Stomach (tissue), 9 donors: Measurements from ENCODE around the gene ATP9B. TPM values are rescaled to one million over a fixed set of nuclear protein-coding genes. Genes with fewer than 3 reads are reported as not detected.
A peak's percentile ranks its signal among the peaks of the same experiment; 100 is the strongest.

Experiments used
- DNase-seq, 2 donors: peaks; one replicate each; pipeline versions ENCODE4 v3.0.0 to v3.0.0-alpha.2; 2013 to 2019
- H3K27ac ChIP-seq, 5 donors: fragments of 200-600 bp in 4 of 5; sonication (generic) in 4 of 5; one replicate each; pipeline ENCODE4 v1.5.1; 2013 to 2019; ENCODE audit warnings: mild to moderate bottlenecking in 1 of 5, moderate library complexity in 1 of 5
- H3K27me3 ChIP-seq, 3 donors: fragments of 200-600 bp; sonication (generic); one replicate each; pipeline ENCODE4 v1.5.1; 2017 to 2019; ENCODE audit warnings: mixed run types in 1 of 3
- H3K36me3 ChIP-seq, 4 donors: fragments of 200-600 bp; sonication (generic); 1 replicate in 3 of 4; 2 replicates in 1 of 4; pipeline ENCODE4 v1.5.1; 2016 to 2019
- H3K4me1 ChIP-seq, 4 donors: fragments of 200-600 bp; sonication (generic); one replicate each; pipeline ENCODE4 v1.5.1; 2016 to 2019
- H3K4me3 ChIP-seq, 4 donors: fragments of 200-600 bp; sonication (generic) in 3 of 4; one replicate each; pipeline ENCODE4 v1.5.1; 2016 to 2019; ENCODE audit warnings: mild to moderate bottlenecking in 1 of 4
- H3K9me3 ChIP-seq, 4 donors: fragments of 200-600 bp; sonication (generic); one replicate each; pipeline ENCODE4 v1.5.1; 2016 to 2019
- EP300 ChIP-seq: sonication (generic); formaldehyde crosslinking; IDR thresholded peaks from one replicate; pipeline ENCODE4 v1.6.1; 2017; ENCODE audit warnings: antibody characterized with exemption
- POLR2A ChIP-seq, 4 donors: fragments of 450-650 bp; IDR thresholded peaks; one replicate each; pipeline ENCODE4 v1.6.1; 2016; ENCODE audit warnings: antibody characterized with exemption in 4 of 4, control low read depth in 2 of 4, mild to moderate bottlenecking in 1 of 4, moderate library complexity in 1 of 4
- POLR2AphosphoS5 ChIP-seq, 3 donors: sonication (generic); formaldehyde crosslinking; IDR thresholded peaks; one replicate each; pipeline ENCODE4 v1.6.1; 2016; ENCODE audit warnings: antibody characterized with exemption in 3 of 3
- WGBS, 5 donors: extraction: QIAGEN DNeasy Blood & Tissue Kit in 3 of 5; methylation state at CpG; one replicate each; pipeline versions ENCODE4 v1.1.5 to v1.1.7; 2013 to 2018; 5-methylcytosine and 5-hydroxymethylcytosine counted together
- intact Hi-C: fragments of 100-400 bp; cut with DNase I; formaldehyde crosslinking; loops from one replicate; pipeline ENCODE4 v1.15.1; 2023; ENCODE audit warnings: low total_unique reads
- polyA plus RNA-seq, 3 donors: library from polyadenylated mRNA; stranded (reverse); fragments of 200-250 nt; gene quantifications; one replicate each; pipeline ENCODE4 v1.2.3, GENCODE V29; 2013
- total RNA-seq, 5 donors: library from RNA; depleted of rRNA; stranded (reverse); fragments of >200 nt; gene quantifications; one replicate each; pipeline versions ENCODE4 v1.1.0 to v1.2.3, GENCODE V29; 2014 to 2016
- TF ChIP-seq, protein P1 (sequence below), 7 experiments: fragments of 450-650 bp in 4 of 7; fragments of 200-600 bp in 3 of 7; sonication (generic) in 3 of 7; IDR thresholded peaks; one replicate each; pipeline ENCODE4 v1.5.1; 2016 to 2019; ENCODE audit warnings: antibody characterized with exemption in 7 of 7, control low read depth in 2 of 7, mild to moderate bottlenecking in 1 of 7
- donor health status: healthy with polysubstance abuse.
- donor health status: Bipolar disorder and iron deficiency.
- donor health status: healthy.

ATP9B gene
- total and polyA plus RNA-seq, 8 donors, result 10.6 to 128 (median 34.9) TPM

- no peak for DNase-seq
- intact Hi-C loops, result no loop called here
- peaks cover 19 to 77% (median 71%) of the 10 kb centered on the region in 4 donors for H3K36me3 ChIP-seq
- H3K4me1 ChIP-seq, result no peaks in the 10 kb centered on the region
- H3K9me3 ChIP-seq, result no peaks in the 10 kb centered on the region
- TF ChIP-seq POLR2A (IDR thresholded peaks at IDR 0.05) (no peak), EP300 (no peak), POLR2AphosphoS5 (IDR thresholded peaks at IDR 0.05) (no peak)
- TF ChIP-seq, protein P1, sequence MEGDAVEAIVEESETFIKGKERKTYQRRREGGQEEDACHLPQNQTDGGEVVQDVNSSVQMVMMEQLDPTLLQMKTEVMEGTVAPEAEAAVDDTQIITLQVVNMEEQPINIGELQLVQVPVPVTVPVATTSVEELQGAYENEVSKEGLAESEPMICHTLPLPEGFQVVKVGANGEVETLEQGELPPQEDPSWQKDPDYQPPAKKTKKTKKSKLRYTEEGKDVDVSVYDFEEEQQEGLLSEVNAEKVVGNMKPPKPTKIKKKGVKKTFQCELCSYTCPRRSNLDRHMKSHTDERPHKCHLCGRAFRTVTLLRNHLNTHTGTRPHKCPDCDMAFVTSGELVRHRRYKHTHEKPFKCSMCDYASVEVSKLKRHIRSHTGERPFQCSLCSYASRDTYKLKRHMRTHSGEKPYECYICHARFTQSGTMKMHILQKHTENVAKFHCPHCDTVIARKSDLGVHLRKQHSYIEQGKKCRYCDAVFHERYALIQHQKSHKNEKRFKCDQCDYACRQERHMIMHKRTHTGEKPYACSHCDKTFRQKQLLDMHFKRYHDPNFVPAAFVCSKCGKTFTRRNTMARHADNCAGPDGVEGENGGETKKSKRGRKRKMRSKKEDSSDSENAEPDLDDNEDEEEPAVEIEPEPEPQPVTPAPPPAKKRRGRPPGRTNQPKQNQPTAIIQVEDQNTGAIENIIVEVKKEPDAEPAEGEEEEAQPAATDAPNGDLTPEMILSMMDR (IDR thresholded peaks at IDR 0.05), result no peak
- H3K27ac ChIP-seq, result no peak overlapping the region
- WGBS, 5 donors, result 70 to 82% (median 75%) methylated on average over 6 of the region's 6 CpGs
- H3K4me3 ChIP-seq, result no peak overlapping the region
- no peaks in the 10 kb centered on the region for H3K27me3 ChIP-seq
Measured at GRCh38 chr18:79352432-79352831, 283.2 kb downstream of the ATP9B start.

DNA sequence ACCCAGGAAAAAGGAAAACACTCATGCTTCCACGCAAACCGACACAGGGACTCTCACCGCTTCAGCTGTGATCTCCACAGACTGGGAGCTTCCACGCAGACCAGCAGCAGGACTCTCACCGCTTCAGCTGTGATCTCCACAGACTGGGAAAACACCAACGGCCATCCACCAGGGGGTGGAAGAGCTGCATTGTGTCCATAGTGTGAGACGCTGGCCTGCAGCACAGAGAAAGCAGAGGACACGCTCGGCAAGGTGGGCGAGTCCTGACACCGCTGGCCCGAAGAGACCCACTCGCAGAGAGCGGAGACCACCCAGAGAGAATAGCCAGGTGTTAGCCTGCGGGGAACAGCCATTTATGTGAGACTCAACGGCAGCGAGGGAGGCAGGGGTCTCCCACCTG, 284.1 kb downstream of the ATP9B start:
- no peaks in the 10 kb centered on the region for H3K4me1 ChIP-seq
- intact Hi-C loops, result no loop called here
- no peaks in the 10 kb centered on the region for H3K9me3 ChIP-seq
- H3K36me3 ChIP-seq, result peaks cover 13 to 69% (median 62%) of the 10 kb centered on the region in 4 donors
- peak in 1 of 2 donors; percentile 39 for DNase-seq
- TF ChIP-seq, protein P1 (IDR thresholded peaks at IDR 0.05), result no peak
- no peaks in the 10 kb centered on the region for H3K27me3 ChIP-seq
- WGBS, 5 donors, result 87 to 90% (median 89%) methylated on average over 16 to 17 of the region's 17 CpGs
- H3K27ac ChIP-seq, result no peak overlapping the region
- H3K4me3 ChIP-seq, result no peak overlapping the region

DNA sequence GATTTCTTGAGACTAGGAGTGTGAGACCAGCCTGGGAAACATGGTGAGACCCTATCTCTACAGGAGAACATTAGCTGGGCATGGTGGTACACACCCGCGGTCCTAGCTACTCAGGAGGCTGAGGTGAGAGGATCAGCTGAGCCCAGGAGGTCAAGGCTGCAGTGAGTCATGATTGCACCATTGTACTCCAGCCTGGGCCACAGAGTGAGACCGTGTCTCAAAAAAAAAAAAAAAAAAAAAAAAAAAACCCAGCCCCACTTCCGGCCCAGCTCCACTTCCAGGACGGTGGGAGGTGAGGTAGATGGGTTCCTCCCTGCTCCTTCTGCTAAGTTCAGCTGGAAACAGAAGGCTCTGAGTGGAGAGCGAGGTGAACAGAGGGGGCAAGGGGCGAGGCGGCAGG, 285.2 kb downstream of the ATP9B start:
- Histone ChIP-seq H3K4me1 (no peaks in the 10 kb centered on the region), H3K4me3 (no peak overlapping the region), H3K36me3 (peaks cover 6 to 64% (median 58%) of the 10 kb centered on the region in 4 donors), H3K9me3 (no peaks in the 10 kb centered on the region), H3K27me3 (no peaks in the 10 kb centered on the region), H3K27ac (no peak overlapping the region)
- no peak for DNase-seq
- intact Hi-C loops, result no loop called here
- TF ChIP-seq, protein P1 (IDR thresholded peaks at IDR 0.05), result no peak
- TF ChIP-seq POLR2AphosphoS5 (IDR thresholded peaks at IDR 0.05) (no peak), POLR2A (IDR thresholded peaks at IDR 0.05) (no peak), EP300 (no peak)
- WGBS, 5 donors, result 81 to 94% (median 92%) methylated on average over 8 of the region's 8 CpGs

DNA sequence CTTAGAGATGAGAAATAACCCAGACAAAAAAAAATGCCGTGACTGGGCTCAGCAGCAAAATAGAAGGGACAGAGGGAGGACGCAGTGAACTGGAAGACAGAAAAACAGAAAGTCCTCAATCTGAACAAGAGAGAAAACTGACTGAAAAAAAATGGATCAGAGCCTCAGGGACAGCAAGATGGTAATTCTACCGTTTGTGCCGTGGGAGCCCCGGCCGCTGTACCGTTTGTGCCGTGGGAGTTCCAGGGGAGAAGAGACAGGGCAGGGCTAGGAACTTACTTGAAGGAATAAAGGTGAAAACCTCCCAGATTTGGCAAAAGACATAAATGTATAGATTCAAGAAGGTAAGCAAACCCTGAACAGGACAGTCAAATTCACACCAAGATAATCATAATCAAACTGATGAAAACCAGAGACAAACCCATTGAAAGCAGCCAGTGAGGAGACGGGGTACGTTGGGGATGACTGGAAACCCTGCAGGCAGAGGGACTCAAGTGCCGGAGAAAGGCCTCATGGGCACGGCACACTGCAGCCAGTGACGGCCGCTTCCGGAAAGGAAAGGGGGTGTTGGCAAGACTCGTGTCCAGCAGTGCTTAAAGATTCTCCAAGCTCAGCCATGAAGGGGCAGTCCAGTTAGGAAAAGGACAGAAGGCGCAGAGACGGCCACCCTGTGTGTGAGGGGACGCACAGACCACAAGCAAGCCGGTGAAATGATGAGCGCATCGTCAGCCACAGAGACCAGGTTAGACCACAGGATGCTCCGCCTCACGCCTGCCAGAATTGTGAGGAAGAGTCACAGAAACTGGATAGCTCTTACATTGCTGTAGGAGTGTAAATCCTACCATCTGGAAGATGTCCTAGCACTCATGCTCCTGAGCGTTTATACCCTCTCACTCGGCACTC, 286.5 kb downstream of the ATP9B start:
- DNase-seq, result no peak
- Histone ChIP-seq H3K27me3 (no peaks in the 10 kb centered on the region), H3K36me3 (peaks cover 6 to 64% (median 60%) of the 10 kb centered on the region in 4 donors), H3K4me1 (no peaks in the 10 kb centered on the region), H3K4me3 (no peak overlapping the region), H3K9me3 (no peaks in the 10 kb centered on the region), H3K27ac (no peak overlapping the region)
- 89 to 91% (median 90%) methylated on average over 26 of the region's 26 CpGs for WGBS, 5 donors
- TF ChIP-seq POLR2A (IDR thresholded peaks at IDR 0.05) (no peak), POLR2AphosphoS5 (IDR thresholded peaks at IDR 0.05) (no peak), EP300 (no peak)
- TF ChIP-seq, protein P1 (IDR thresholded peaks at IDR 0.05), result no peak
- intact Hi-C loops, result no loop called here
